Adipocyte (in vitro differentiated cells): Measurements from ENCODE around the gene BTBD3.

Experiments used
- DNase-seq: peaks from one replicate; pipeline ENCODE4 v3.0.0-alpha.2; 2015; ENCODE audit warnings: low read depth
- H3K27me3 ChIP-seq: replicated peaks from 2 replicates; pipeline ENCODE4 v1.7.0; 2013; ENCODE audit warnings: mild to moderate bottlenecking, low read length, moderate library complexity; ENCODE audit not compliant: control insufficient read depth, insufficient read depth
- H3K36me3 ChIP-seq: 2 replicates; pipeline ENCODE4 v1.7.0; 2013; ENCODE audit warnings: low read length, mild to moderate bottlenecking, moderate library complexity; ENCODE audit not compliant: control insufficient read depth, insufficient read depth, severe bottlenecking
- H3K4me1 ChIP-seq: 2 replicates; pipeline ENCODE4 v1.7.0; 2013; ENCODE audit warnings: mild to moderate bottlenecking, low read length, moderate library complexity; ENCODE audit not compliant: control insufficient read depth, insufficient read depth
- H3K4me3 ChIP-seq: 2 replicates; pipeline ENCODE4 v1.7.0; 2013; ENCODE audit warnings: mild to moderate bottlenecking, low read length, moderate library complexity
- H3K9ac ChIP-seq: 2 replicates; pipeline ENCODE4 v1.7.0; 2013; ENCODE audit warnings: mild to moderate bottlenecking, low read length, moderate library complexity
- H3K9me3 ChIP-seq: 2 replicates; pipeline ENCODE4 v1.7.0; 2013; ENCODE audit warnings: mild to moderate bottlenecking, low read length, moderate library complexity; ENCODE audit not compliant: control insufficient read depth

Gene BTBD3

DNA sequence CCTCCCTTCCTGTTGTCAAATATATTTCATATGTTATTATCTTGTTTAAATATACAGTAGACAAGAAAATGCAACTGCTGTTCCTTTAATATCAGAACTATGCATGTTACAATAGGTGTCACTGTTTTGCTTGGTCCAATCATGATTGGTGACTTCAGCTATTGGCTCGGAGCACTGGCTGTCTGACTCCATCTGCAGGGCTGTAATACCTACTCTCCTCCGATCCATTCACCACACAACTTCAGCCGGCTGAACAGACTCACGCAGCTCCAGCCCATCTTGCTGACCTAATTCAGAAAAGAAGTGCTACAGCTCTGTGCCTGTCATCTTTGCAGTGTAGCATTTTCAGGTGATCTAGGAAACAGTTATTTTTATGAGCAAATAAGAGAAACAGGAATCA is at the start of gene BTBD3:
Gene BTBD3, plus strand, starts transcription at position 231 of the 400 bp plus-strand sequence. CDS start 383 bp downstream, outside the sequence.
- no peaks in the 10 kb centered on the region for H3K36me3 ChIP-seq
- H3K4me1 ChIP-seq, result peaks cover 13% of the 10 kb centered on the region
- peak; percentile 21 for DNase-seq
- no peak within 1 kb of the TSS for H3K9ac ChIP-seq
- no peaks in the 10 kb centered on the region for H3K27me3 ChIP-seq
- peak within 1 kb of the TSS; percentile 73 for H3K4me3 ChIP-seq
- no peaks in the 10 kb centered on the region for H3K9me3 ChIP-seq

DNA sequence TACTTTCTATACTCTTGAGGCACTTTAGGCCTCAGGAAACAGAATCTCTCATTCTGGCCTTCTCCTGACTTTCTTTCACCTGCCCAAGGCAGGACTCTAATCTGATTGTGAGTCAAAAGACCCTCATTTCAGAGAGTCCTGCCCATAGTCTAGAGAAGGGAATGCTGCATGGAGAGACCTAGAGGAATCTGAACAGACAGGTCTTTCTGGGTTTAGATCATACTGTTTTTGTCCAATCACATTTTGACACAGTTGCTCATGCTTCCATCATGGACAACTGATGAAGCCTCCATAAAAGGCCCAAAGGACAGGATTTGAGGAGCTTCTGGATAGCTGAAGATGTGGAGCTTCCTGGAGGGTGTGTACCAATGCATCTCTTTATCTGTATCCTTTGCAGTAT is 48.1 kb upstream of the BTBD3 start:
- Histone ChIP-seq H3K4me3 (no peak overlapping the region), H3K9ac (no peak overlapping the region), H3K36me3 (no peaks in the 10 kb centered on the region), H3K27me3 (no peaks in the 10 kb centered on the region), H3K9me3 (no peaks in the 10 kb centered on the region), H3K4me1 (no peaks in the 10 kb centered on the region)
- no peak for DNase-seq

DNA sequence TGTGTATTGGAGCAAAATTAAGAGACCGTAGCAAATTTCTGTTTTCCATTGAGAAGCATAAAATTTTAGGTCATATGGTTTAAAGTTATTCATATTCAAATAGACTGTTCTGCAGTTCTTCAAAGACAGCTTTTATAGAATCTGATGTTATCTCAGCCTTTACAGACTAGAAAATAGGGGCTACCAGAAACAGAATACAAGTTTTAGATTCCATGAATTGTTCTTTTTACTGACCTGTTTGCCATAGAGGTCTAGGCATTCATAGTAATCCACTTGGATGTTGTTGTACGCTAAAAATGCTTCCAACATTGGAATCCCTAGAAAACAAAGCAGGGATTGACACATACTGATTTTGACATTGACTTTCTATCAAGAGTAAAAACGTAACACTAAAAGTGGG is 47.3 kb upstream of the BTBD3 start:
- H3K9me3 ChIP-seq, result no peaks in the 10 kb centered on the region
- H3K27me3 ChIP-seq, result no peaks in the 10 kb centered on the region
- H3K9ac ChIP-seq, result no peak overlapping the region
- H3K4me1 ChIP-seq, result no peaks in the 10 kb centered on the region
- no peak for DNase-seq
- H3K36me3 ChIP-seq, result no peaks in the 10 kb centered on the region
- no peak overlapping the region for H3K4me3 ChIP-seq

DNA sequence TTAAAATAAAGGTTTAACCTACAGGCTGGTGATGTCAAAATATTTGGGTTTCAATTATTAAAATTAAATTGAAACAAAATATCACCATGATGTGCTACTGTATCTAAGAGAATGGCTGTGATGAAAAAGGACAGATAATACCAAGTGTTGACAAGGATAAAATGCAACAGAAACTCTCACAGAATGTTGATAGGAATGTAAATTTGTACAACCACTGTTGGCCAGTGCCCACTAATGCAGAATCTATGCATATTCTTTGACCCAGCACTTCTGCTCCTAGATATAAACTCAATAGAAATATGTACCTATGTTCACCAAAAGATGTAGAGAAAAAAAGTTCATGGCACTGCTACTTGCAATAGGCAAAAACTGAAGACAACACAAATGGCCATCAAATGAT is 41.1 kb upstream of the BTBD3 start:
- no peak for DNase-seq
- no peaks in the 10 kb centered on the region for H3K9me3 ChIP-seq
- H3K36me3 ChIP-seq, result no peaks in the 10 kb centered on the region
- H3K27me3 ChIP-seq, result peaks cover 8% of the 10 kb centered on the region
- no peak overlapping the region for H3K4me3 ChIP-seq
- H3K9ac ChIP-seq, result no peak overlapping the region
- H3K4me1 ChIP-seq, result no peaks in the 10 kb centered on the region

DNA sequence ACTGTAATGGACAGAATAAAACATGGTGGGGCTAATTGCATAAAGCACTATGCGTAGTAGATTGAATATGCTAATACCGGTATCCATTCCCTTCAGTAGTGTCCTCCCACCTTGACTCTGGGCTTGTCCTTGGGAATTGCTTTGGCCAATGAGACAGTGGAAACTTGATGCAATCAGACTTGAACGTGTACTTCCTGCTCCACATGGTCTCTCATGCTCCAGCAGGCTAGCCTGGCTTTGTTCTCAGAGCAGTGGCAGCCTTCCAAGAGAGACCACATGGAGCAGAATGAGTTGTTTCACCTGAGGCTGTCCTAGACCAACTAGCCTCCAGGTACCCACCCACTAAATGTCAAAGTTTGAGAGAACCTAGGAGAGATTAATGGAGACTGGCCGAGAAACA is 37.0 kb upstream of the BTBD3 start:
- H3K9ac ChIP-seq, result no peak overlapping the region
- no peaks in the 10 kb centered on the region for H3K9me3 ChIP-seq
- H3K27me3 ChIP-seq, result peaks cover 8% of the 10 kb centered on the region
- no peaks in the 10 kb centered on the region for H3K4me1 ChIP-seq
- no peaks in the 10 kb centered on the region for H3K36me3 ChIP-seq
- no peak overlapping the region for H3K4me3 ChIP-seq
- no peak for DNase-seq

DNA sequence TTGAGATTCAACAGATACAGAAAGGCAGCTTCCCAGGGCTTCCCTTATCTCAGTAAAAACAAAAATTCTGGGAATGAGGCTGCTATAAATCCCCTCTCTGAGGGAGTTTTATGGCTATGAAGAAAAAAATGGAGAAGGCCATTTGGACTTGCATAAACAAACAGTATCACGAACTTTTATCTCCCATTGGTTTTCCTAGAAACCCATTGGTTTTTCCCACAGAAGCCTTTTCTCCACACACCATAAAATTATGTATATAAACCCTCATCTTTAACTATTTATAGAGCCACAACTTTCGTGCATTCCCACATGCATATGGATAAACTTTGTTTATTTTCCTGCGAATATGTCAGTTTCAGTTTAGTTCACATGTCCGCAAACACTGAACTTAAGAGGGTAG is 36.2 kb upstream of the BTBD3 start:
- DNase-seq, result peak; percentile 9
- no peaks in the 10 kb centered on the region for H3K9me3 ChIP-seq
- no peak overlapping the region for H3K4me3 ChIP-seq
- H3K4me1 ChIP-seq, result no peaks in the 10 kb centered on the region
- H3K9ac ChIP-seq, result no peak overlapping the region
- H3K27me3 ChIP-seq, result peaks cover 8% of the 10 kb centered on the region
- no peaks in the 10 kb centered on the region for H3K36me3 ChIP-seq

DNA sequence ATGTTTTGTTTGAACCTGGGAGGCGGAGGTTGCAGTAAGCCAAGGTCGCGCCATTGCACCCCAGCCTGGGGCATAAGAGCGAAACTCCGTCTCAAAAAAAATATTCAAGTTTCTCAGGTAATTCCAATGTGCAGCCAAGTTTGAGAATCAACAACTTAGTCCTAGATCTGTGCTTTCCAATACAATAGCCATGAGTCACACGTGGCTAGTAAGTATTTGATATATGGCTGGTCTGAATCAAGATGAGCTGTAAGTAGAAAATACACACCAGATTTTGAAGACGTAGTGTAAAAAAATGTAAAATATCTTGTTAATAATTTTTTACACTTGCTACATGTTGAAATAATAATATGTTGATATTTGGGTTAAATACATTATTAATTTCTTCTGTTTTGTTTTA is 35.0 kb upstream of the BTBD3 start:
- Histone ChIP-seq H3K9ac (no peak overlapping the region), H3K36me3 (no peaks in the 10 kb centered on the region), H3K9me3 (no peaks in the 10 kb centered on the region)

DNA sequence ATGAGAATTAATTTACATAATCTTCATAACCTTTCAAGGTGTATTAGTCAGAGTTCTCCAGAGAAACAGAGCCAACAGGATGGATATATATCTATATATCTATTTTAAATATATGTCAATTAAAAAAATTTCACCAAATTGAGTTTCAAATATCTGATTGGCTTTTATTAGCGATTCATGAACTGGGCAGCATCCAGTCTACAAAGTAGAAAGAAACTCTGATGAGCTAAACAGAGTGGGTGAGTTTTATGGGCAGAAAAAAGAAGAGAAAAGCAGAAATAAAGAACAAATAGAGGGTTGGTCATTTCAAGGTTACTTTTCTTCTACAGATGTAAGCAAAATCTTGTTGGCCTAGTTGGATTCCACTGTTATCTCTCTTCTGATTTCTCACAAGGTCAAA is 29.0 kb upstream of the BTBD3 start:
- Histone ChIP-seq H3K9me3 (no peaks in the 10 kb centered on the region), H3K27me3 (no peaks in the 10 kb centered on the region), H3K4me1 (peaks cover 16% of the 10 kb centered on the region), H3K9ac (no peak overlapping the region), H3K4me3 (no peak overlapping the region), H3K36me3 (no peaks in the 10 kb centered on the region)
- DNase-seq, result no peak

More for the DNA sequence above, 35.0 kb upstream of the BTBD3 start:
- Histone ChIP-seq H3K4me3 (no peak overlapping the region), H3K27me3 (peaks cover 5% of the 10 kb centered on the region), H3K4me1 (no peaks in the 10 kb centered on the region)
- DNase-seq, result no peak

DNA sequence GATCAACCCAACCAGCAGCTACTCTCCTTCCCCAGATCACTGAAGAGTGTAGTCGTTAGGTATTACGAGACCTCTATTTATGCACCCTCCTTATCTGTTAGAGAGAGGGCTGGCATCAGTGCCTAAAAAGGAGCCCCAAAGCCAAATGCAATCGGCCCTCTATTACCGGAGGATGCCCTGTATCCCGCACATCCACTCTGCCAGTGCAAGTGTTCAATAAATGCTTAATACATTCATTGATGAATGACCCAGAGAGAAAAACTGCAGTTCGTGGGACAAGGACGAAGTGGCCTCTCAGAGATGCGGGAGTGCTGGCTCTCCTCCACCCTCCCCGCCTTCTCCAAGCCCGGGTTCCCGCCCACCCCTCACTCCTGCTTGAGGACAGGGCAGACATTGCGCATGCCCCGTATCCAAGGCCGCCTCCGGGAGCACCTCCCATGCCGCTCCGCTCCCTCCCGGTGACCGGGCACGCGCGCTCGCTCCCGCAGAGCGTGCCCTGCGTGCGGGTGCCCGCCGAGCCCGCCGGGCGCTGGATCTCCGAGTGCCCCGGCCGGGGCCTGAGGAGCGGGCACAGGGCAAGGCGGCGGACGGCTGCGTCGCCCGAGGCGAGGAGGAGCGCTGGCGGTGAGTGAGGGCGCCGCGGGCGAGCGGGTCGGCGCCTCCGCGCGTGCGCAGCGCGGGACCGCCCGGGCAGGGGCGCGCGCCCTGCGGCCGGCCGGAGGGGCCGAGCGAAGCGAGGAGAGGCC is 27.2 kb upstream of the BTBD3 start:
- H3K27me3 ChIP-seq, result no peaks in the 10 kb centered on the region
- H3K36me3 ChIP-seq, result no peaks in the 10 kb centered on the region
- H3K4me3 ChIP-seq, result peak overlapping the region; percentile 84
- H3K9me3 ChIP-seq, result no peaks in the 10 kb centered on the region
- peak; percentile 96 for DNase-seq
- H3K9ac ChIP-seq, result peak overlapping the region; percentile 82
- H3K4me1 ChIP-seq, result peaks cover 16% of the 10 kb centered on the region

DNA sequence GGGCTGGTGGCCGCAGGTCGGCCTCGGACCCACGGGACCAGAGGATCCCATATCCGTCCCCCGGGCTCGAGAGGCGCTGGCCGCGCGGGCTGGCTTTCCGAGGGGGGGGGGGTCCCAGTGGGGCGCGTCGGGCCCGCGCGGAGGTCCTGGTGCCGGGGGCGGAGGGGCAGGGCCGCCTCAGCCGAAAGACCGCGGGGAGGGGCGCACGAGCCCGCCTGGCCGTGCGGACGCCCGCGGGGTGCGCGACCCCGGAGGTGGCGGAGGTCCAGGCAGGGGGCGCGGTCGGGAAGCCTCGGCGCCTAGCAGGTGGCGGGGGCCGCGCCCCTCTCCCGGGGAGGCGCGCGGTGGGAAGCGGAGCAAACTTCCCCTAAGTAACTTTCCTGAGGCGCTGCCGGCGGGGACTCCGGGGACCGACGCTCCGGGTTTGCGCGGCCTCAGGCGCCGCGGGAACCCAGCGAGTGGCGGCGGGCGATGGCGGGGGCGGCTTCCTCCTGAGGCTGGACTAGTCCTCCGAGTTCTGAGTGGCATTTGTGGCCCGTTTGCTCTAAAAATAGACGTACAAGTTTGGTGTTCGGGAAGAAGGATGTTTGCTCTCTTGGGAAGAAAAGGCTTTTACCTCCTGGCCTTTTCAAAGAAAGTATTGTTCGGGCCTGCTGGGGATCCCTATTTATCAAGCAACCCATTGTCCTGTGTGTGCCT is 26.5 kb upstream of the BTBD3 start:
- Histone ChIP-seq H3K9ac (peak overlapping the region; percentile 82), H3K27me3 (no peaks in the 10 kb centered on the region), H3K9me3 (no peaks in the 10 kb centered on the region), H3K4me3 (peak overlapping the region; percentile 84), H3K4me1 (peaks cover 16% of the 10 kb centered on the region), H3K36me3 (no peaks in the 10 kb centered on the region)
- DNase-seq, result peak; percentile 80

DNA sequence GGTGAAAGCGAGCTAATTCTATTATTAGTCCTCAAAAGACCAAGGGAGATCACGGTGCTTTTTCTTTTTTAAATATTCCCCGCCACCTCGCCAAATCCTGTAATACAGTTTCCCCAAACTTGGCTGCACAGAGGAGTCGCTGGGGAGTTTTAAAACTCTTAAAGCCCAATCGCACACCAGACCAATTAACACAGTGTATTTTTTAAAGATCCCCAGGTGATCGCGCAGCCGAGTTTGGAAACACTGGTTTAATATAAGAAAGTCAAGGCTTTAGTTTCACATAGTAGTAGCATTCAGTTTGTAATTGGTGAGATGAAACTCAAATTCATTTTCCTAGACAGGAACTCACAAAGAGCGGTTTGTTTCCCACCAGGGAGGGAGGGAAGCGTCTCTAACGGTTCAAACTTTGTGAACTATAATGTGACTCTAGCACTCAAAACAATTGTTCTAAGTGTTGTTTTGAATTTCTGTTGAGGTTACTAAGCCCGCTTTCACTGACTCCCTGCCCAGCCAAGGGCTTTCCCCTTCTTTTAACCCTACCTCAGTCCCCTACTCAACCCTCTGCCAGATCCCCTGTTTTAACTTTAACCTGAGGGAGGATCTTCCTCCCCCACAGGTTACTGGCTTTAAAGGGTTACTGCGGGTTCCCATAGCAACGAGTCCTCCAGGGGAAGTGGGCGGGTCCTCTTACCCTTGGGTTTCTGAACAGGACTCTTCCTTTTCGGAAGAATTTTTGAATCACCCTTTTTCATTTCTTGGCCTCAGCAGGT is 25.7 kb upstream of the BTBD3 start:
- DNase-seq, result peak; percentile 86
- H3K9me3 ChIP-seq, result no peaks in the 10 kb centered on the region

More for the DNA sequence above, 25.7 kb upstream of the BTBD3 start:
- Histone ChIP-seq H3K36me3 (no peaks in the 10 kb centered on the region), H3K4me1 (peaks cover 16% of the 10 kb centered on the region), H3K9ac (peak overlapping the region; percentile 82), H3K27me3 (no peaks in the 10 kb centered on the region), H3K4me3 (peak overlapping the region; percentile 84)
